Measurements from ENCODE around the gene NSUN5. TPM values are rescaled to one million over a fixed set of nuclear protein-coding genes. Genes with fewer than 3 reads are reported as not detected.

The NSUN5 gene
- total and polyA plus RNA-seq, 2 donors (not counting 1 experiment from before 2014, with no cell fraction given): 6.6 to 17.5 TPM

DNA sequence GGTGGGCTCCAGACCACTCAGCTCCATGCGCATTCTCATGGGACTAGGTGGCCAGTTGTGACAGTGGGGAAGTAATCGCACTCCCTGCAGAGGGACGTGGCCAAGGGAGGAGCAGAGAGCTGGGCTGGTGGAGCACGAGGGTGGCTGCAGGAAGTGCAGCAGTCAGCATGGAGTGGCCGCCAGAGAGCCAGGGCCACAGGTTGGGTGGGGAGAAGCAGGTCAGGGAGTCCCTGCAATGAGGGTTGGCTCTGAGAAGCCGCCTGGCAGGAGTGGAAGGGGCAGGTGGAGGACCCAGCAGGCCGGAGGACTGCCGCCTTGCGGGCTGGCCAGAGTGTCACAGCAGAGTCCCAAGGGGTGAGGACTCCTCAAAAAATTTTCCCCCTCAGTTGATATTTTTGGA lies 45.6 kb upstream of the NSUN5 start:
- peaks cover 3% of the 10 kb centered on the region for H3K4me1 ChIP-seq (ENCODE audit: control insufficient read depth, extremely low read depth, insufficient read depth, low read length)
- no peak overlapping the region for H3K4me3 ChIP-seq (replicated peaks in 1 of 4; ENCODE audit: control extremely low read depth in 1 of 4, insufficient read depth in 1 of 4, low read depth in 3 of 4, low read length in 4 of 4)
- no peaks in the 10 kb centered on the region for H3K9me3 ChIP-seq (ENCODE audit: control insufficient read depth, insufficient read depth, low read depth, low read length)
- no peak overlapping the region for H3K4me2 ChIP-seq (ENCODE audit: extremely low read depth, insufficient read depth, low read length)
- H3K9ac ChIP-seq (ENCODE audit: insufficient read depth, low read length): no peak overlapping the region
- no peaks in the 10 kb centered on the region for H4K20me1 ChIP-seq (ENCODE audit: control insufficient read depth, extremely low read depth, insufficient read depth, low read length)
- H3K27ac ChIP-seq (ENCODE audit: insufficient read depth, low read length): no peak overlapping the region
- no peak for DNase-seq (ENCODE audit: low read depth in 2 of 2)
- TF ChIP-seq CTCF (conservative IDR thresholded peaks at IDR 0.05 in 1 of 2, IDR thresholded peaks at IDR 0.05 in 1 of 2; ENCODE audit: low read depth in 1 of 2, low read length in 2 of 2) (no peak), EZH2 (IDR thresholded peaks at IDR 0.05; ENCODE audit: low read length, missing control alignments) (no peak)
- no peaks in the 10 kb centered on the region for H3K79me2 ChIP-seq (ENCODE audit: control insufficient read depth, insufficient read depth, low read length)
- H3K36me3 ChIP-seq (ENCODE audit: control insufficient read depth, insufficient read depth, low read length): no peaks in the 10 kb centered on the region
- H3K27me3 ChIP-seq (ENCODE audit: control insufficient read depth, insufficient read depth, low read length): no peaks in the 10 kb centered on the region
- no peak overlapping the region for H2AFZ ChIP-seq (ENCODE audit: low read length)

GRCh38 chr7:73353243-73353642 lies 44.6 kb upstream of the NSUN5 start:
- H3K36me3 ChIP-seq (ENCODE audit: control insufficient read depth, insufficient read depth, low read length): no peaks in the 10 kb centered on the region
- H3K9me3 ChIP-seq (ENCODE audit: control insufficient read depth, insufficient read depth, low read depth, low read length): no peaks in the 10 kb centered on the region
- H3K4me3 ChIP-seq (replicated peaks in 1 of 4; ENCODE audit: control extremely low read depth in 1 of 4, insufficient read depth in 1 of 4, low read depth in 3 of 4, low read length in 4 of 4): no peak overlapping the region
- no peaks in the 10 kb centered on the region for H3K79me2 ChIP-seq (ENCODE audit: control insufficient read depth, insufficient read depth, low read length)
- peaks cover 3% of the 10 kb centered on the region for H3K4me1 ChIP-seq (ENCODE audit: control insufficient read depth, extremely low read depth, insufficient read depth, low read length)
- no peak for TF ChIP-seq EZH2 (IDR thresholded peaks at IDR 0.05; ENCODE audit: low read length, missing control alignments)
- no peak for TF ChIP-seq CTCF (conservative IDR thresholded peaks at IDR 0.05 in 1 of 2, IDR thresholded peaks at IDR 0.05 in 1 of 2; ENCODE audit: low read depth in 1 of 2, low read length in 2 of 2)
- H4K20me1 ChIP-seq (ENCODE audit: control insufficient read depth, extremely low read depth, insufficient read depth, low read length): no peaks in the 10 kb centered on the region
- no peak overlapping the region for H3K4me2 ChIP-seq (ENCODE audit: extremely low read depth, insufficient read depth, low read length)
- no peaks in the 10 kb centered on the region for H3K27me3 ChIP-seq (ENCODE audit: control insufficient read depth, insufficient read depth, low read length)
- no peak overlapping the region for H3K9ac ChIP-seq (ENCODE audit: insufficient read depth, low read length)
- DNase-seq (ENCODE audit: low read depth in 2 of 2): no peak
- H2AFZ ChIP-seq (ENCODE audit: low read length): no peak overlapping the region
- no peak overlapping the region for H3K27ac ChIP-seq (ENCODE audit: insufficient read depth, low read length)

DNA sequence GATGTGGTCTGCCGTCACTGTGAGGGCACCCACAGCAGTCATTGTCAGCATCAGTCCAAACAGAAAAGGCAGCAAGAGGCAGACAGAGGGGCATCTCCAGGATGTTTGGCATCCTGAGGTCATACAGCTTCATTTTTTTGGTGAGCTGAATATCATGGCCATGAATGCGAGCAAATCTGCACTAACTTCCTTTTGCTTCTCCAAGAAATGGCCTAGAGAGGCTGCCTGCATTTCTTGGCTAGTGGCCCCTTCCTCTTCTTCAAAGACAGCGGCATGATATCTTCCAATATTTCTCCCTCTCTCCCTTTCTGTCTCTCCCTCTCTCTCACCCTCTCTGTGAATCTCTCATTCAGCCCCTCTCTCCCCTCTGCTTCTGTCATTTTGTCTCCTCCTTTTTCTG lies 44.2 kb upstream of the NSUN5 start:
- TF ChIP-seq EZH2 (IDR thresholded peaks at IDR 0.05; ENCODE audit: low read length, missing control alignments) (no peak), CTCF (conservative IDR thresholded peaks at IDR 0.05 in 1 of 2, IDR thresholded peaks at IDR 0.05 in 1 of 2; ENCODE audit: low read depth in 1 of 2, low read length in 2 of 2) (no peak)
- Histone ChIP-seq H3K4me2 (ENCODE audit: extremely low read depth, insufficient read depth, low read length) (no peak overlapping the region), H3K27ac (ENCODE audit: insufficient read depth, low read length) (no peak overlapping the region), H3K4me1 (ENCODE audit: control insufficient read depth, extremely low read depth, insufficient read depth, low read length) (no peaks in the 10 kb centered on the region), H3K4me3 (replicated peaks in 1 of 4; ENCODE audit: control extremely low read depth in 1 of 4, insufficient read depth in 1 of 4, low read depth in 3 of 4, low read length in 4 of 4) (no peak overlapping the region), H3K36me3 (ENCODE audit: control insufficient read depth, insufficient read depth, low read length) (no peaks in the 10 kb centered on the region), H3K27me3 (ENCODE audit: control insufficient read depth, insufficient read depth, low read length) (no peaks in the 10 kb centered on the region), H3K9ac (ENCODE audit: insufficient read depth, low read length) (no peak overlapping the region), H3K79me2 (ENCODE audit: control insufficient read depth, insufficient read depth, low read length) (no peaks in the 10 kb centered on the region), H3K9me3 (ENCODE audit: control insufficient read depth, insufficient read depth, low read depth, low read length) (no peaks in the 10 kb centered on the region), H4K20me1 (ENCODE audit: control insufficient read depth, extremely low read depth, insufficient read depth, low read length) (no peaks in the 10 kb centered on the region), H2AFZ (ENCODE audit: low read length) (no peak overlapping the region)
- no peak for DNase-seq (ENCODE audit: low read depth in 2 of 2)

Data from fibroblast of lung (primary cell).